ENCODE results near the gene KNDC1.

- TF ChIP-seq POLR2A (IDR thresholded peaks at IDR 0.05; ENCODE audit: low read depth, low read length) (no peak), MXI1 (IDR thresholded peaks at IDR 0.05; ENCODE audit: borderline replicate concordance, low read depth, low read length) (no peak), MAFK (IDR thresholded peaks at IDR 0.05; ENCODE audit: low read depth, low read length) (no peak), RAD21 (IDR thresholded peaks at IDR 0.05; ENCODE audit: low read length) (no peak), SMC3 (IDR thresholded peaks at IDR 0.05; ENCODE audit: low read depth, low read length) (no peak), BHLHE40 (IDR thresholded peaks at IDR 0.05; ENCODE audit: low read depth, low read length) (no peak), CHD1 (IDR thresholded peaks at IDR 0.05; ENCODE audit: low read depth, low read length) (no peak), CTCF (conservative IDR thresholded peaks at IDR 0.05; ENCODE audit: low read depth, low read length) (no peak), RFX5 (IDR thresholded peaks at IDR 0.05; ENCODE audit: low read depth, low read length) (no peak), ELK1 (IDR thresholded peaks at IDR 0.05; ENCODE audit: borderline replicate concordance, low read depth, low read length) (no peak)
Measured at GRCh38 chr10:133215586-133215985, 55.6 kb downstream of the KNDC1 start.
